Sigmoid colon (tissue), 7 donors: ENCODE measurements around the gene ADCY2. TPM values are rescaled to one million over a fixed set of nuclear protein-coding genes. Genes with fewer than 3 reads are reported as not detected.

Experiments
- DNase-seq: peaks from one replicate; pipeline ENCODE4 v3.0.0-alpha.2; 2019
- H3K27ac ChIP-seq, 4 donors: fragments of 200-600 bp; sonication (generic); one replicate each; pipeline ENCODE4 v1.5.1; 2016 to 2019; ENCODE audit warnings: mild to moderate bottlenecking in 1 of 4
- H3K27me3 ChIP-seq, 3 donors: fragments of 200-600 bp; sonication (generic); one replicate each; pipeline ENCODE4 v1.5.1; 2019; ENCODE audit warnings: mild to moderate bottlenecking in 1 of 3
- H3K36me3 ChIP-seq, 4 donors: fragments of 200-600 bp; sonication (generic); one replicate each; pipeline ENCODE4 v1.5.1; 2016 to 2019
- H3K4me1 ChIP-seq, 4 donors: fragments of 200-600 bp; sonication (generic); one replicate each; pipeline ENCODE4 v1.5.1; 2017 to 2019
- H3K4me3 ChIP-seq, 4 donors: fragments of 200-600 bp; sonication (generic); one replicate each; pipeline ENCODE4 v1.5.1; 2017 to 2019; ENCODE audit warnings: mild to moderate bottlenecking in 2 of 4, moderate library complexity in 1 of 4
- H3K9me3 ChIP-seq, 4 donors: fragments of 200-600 bp in 3 of 4; sonication (generic) in 3 of 4; one replicate each; pipeline versions ENCODE4 v1.5.1 to v1.6.1; 2013 to 2019
- CTCF ChIP-seq, 4 experiments: fragments of 450-650 bp in 3 of 4; fragments of 200-600 bp in 1 of 4; IDR thresholded peaks; one replicate each; pipeline ENCODE4 v1.5.1; 2016 to 2019; ENCODE audit warnings: antibody characterized with exemption in 4 of 4, mild to moderate bottlenecking in 3 of 4, moderate library complexity in 2 of 4
- EP300 ChIP-seq, 4 donors: sonication (generic); formaldehyde crosslinking; IDR thresholded peaks; one replicate each; pipeline ENCODE4 v1.6.1; 2017; ENCODE audit warnings: antibody characterized with exemption in 4 of 4
- POLR2A ChIP-seq, 2 donors: fragments of 450-650 bp; IDR thresholded peaks; one replicate each; pipeline ENCODE4 v1.6.1; 2016; ENCODE audit warnings: antibody characterized with exemption in 2 of 2, mild to moderate bottlenecking in 2 of 2, moderate library complexity in 2 of 2
- POLR2AphosphoS5 ChIP-seq, 4 donors: sonication (generic); formaldehyde crosslinking; IDR thresholded peaks; one replicate each; pipeline ENCODE4 v1.6.1; 2017; ENCODE audit warnings: antibody characterized with exemption in 4 of 4
- WGBS, 2 donors: extraction: QIAGEN DNeasy Blood & Tissue Kit; methylation state at CpG; one replicate each; pipeline ENCODE4 v1.1.7; 2013; 5-methylcytosine and 5-hydroxymethylcytosine counted together
- intact Hi-C: fragments of 100-400 bp; cut with DNase I; formaldehyde crosslinking; loops from one replicate; pipeline ENCODE4 v1.15.1; 2023
- polyA plus RNA-seq, 3 donors: library from polyadenylated mRNA; stranded (reverse); fragments of 200-250 nt; gene quantifications; one replicate each; pipeline ENCODE4 v1.2.3, GENCODE V29; 2013
- total RNA-seq, 4 donors: library from RNA; depleted of rRNA; stranded (reverse); fragments of >200 nt; gene quantifications; one replicate each; pipeline ENCODE4 v1.1.0, GENCODE V29; 2016
- donor health status: healthy with polysubstance abuse.
- donor health status: Bipolar disorder and iron deficiency.
- donor health status: healthy.

Gene ADCY2
- total and polyA plus RNA-seq, 7 donors = 0.69 to 9.5 (median 4.4) TPM

- intact Hi-C loops = no loop called here
- 98% methylated on average over 2 of the region's 2 CpGs for WGBS, 2 donors
- H3K27ac ChIP-seq = no peak overlapping the region
- no peaks in the 10 kb centered on the region for H3K9me3 ChIP-seq
- peak in 2 of 4 experiments; percentile 17 to 37 for TF ChIP-seq CTCF (IDR thresholded peaks at IDR 0.05)
- TF ChIP-seq POLR2A (IDR thresholded peaks at IDR 0.05) = no peak
- H3K4me1 ChIP-seq = no peaks in the 10 kb centered on the region
- DNase-seq = no peak
- H3K27me3 ChIP-seq = no peaks in the 10 kb centered on the region
- peaks cover 5 to 43% (median 13%) of the 10 kb centered on the region in 4 donors for H3K36me3 ChIP-seq
- no peak overlapping the region for H3K4me3 ChIP-seq
Observed at GRCh38 chr5:7856855-7857254, 460.9 kb downstream of the ADCY2 start.

GRCh38 chr5:7857361-7857760 lies 461.4 kb downstream of the ADCY2 start:
- no peak for TF ChIP-seq EP300 (IDR thresholded peaks at IDR 0.05)
- no peak for TF ChIP-seq POLR2AphosphoS5 (IDR thresholded peaks at IDR 0.05)
- TF ChIP-seq POLR2A (IDR thresholded peaks at IDR 0.05) = no peak
- TF ChIP-seq CTCF (IDR thresholded peaks at IDR 0.05) = no peak
- intact Hi-C loops = no loop called here
- Histone ChIP-seq H3K4me3 (no peak overlapping the region), H3K27ac (no peak overlapping the region), H3K4me1 (no peaks in the 10 kb centered on the region), H3K27me3 (no peaks in the 10 kb centered on the region), H3K36me3 (peaks cover 5 to 48% (median 15%) of the 10 kb centered on the region in 4 donors), H3K9me3 (no peaks in the 10 kb centered on the region)
- WGBS, 2 donors = 85 to 88% methylated on average over 5 of the region's 5 CpGs
- DNase-seq = no peak

DNA sequence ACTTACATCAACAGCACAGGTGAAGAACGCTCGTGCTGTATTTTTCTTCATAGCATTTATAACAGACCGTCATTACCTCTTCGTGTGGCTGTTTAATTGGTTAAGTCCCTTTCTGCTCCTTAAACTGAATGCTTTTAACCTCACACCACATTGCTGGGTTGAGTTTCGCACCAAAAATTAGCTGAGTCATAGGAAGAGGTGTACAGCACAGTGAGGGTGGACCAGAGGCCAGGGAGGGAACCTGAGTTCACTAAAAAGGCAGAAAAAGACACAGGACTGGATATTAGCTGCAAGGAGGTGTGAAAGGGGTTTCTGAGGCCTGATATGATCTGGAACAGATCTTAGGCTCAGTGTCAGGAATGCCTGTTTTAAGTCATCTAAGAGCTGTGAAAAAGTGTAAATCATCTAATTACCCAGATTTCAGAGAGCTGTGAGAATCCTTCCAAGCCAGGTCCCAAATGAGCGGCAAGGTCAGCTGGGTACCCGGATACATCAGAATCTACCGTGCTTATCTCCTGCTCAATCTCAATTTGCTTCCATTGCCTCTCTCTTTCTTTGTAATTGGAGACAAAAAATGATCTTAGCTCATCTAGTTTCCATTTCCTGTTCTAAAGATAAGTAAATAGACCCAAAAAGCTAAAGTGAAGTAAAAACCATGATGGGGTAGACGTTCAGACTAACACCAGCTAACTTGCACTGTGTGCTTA lies 462.1 kb downstream of the ADCY2 start:
- 70 to 83% methylated on average over 9 of the region's 9 CpGs for WGBS, 2 donors
- Histone ChIP-seq H3K4me1 (no peaks in the 10 kb centered on the region), H3K27me3 (no peaks in the 10 kb centered on the region), H3K4me3 (no peak overlapping the region), H3K27ac (no peak overlapping the region), H3K36me3 (peaks cover 5 to 53% (median 15%) of the 10 kb centered on the region in 4 donors), H3K9me3 (no peaks in the 10 kb centered on the region)
- no peak for DNase-seq
- no peak for TF ChIP-seq CTCF (IDR thresholded peaks at IDR 0.05)
- no peak for TF ChIP-seq EP300 (IDR thresholded peaks at IDR 0.05)
- no peak for TF ChIP-seq POLR2A (IDR thresholded peaks at IDR 0.05)
- no peak for TF ChIP-seq POLR2AphosphoS5 (IDR thresholded peaks at IDR 0.05)
- intact Hi-C loops = no loop called here

DNA sequence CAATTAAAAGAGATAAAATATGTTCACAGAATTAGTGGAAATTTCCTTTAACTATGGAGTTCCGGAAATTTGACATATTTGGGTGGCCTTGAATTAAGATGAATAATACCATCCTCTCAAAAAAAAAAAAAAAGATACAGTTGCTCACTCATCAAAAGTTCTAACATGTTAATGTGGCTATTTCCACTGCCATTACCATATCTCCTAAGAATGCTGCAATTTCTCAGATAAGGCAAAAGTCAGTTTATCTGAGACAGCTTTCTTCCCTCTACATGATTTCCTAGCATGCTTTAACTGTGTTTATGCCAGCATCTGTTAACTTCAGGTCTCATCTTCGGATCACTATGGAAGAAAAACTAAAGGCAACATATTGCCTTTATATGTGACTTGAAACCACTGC lies 470.3 kb downstream of the ADCY2 start:
- H3K4me1 ChIP-seq = peaks cover 0 to 30% (median 23%) of the 10 kb centered on the region in 4 donors
- H3K9me3 ChIP-seq = no peaks in the 10 kb centered on the region
- no peaks in the 10 kb centered on the region for H3K27me3 ChIP-seq
- TF ChIP-seq POLR2A (IDR thresholded peaks at IDR 0.05) = no peak
- no peak for TF ChIP-seq POLR2AphosphoS5 (IDR thresholded peaks at IDR 0.05)
- TF ChIP-seq CTCF (IDR thresholded peaks at IDR 0.05) = no peak
- H3K27ac ChIP-seq = no peak overlapping the region
- peaks cover 0 to 38% (median 5%) of the 10 kb centered on the region in 4 donors for H3K36me3 ChIP-seq
- intact Hi-C loops = loop anchor here (10.0 kb wide), 1 partner anchor 1679 kb away; the partner anchor contains the start of gene SEMA5A
- 65 to 84% methylated on average over 2 of the region's 2 CpGs for WGBS, 2 donors
- H3K4me3 ChIP-seq = no peak overlapping the region
- no peak for DNase-seq
